HCT116 (cell line): Measurements from ENCODE around the gene DPH3. TPM values are rescaled to one million over a fixed set of nuclear protein-coding genes. Genes with fewer than 3 reads are reported as not detected.

Experiments
- ATAC-seq: fragments of 200-7000 bp; cut with Tn5 transposase; 2 replicates; pipeline ENCODE4 v1.9.1; 2020; ENCODE audit warnings: mild to moderate bottlenecking, moderate library complexity
- BruUV-seq: library from RNA; stranded (reverse); fragments of 400-500 nt; replicated peaks from 2 replicates; lab custom pipeline; 2021; lab: Mats Ljungman, UMichigan
- CTCF ChIA-PET: fragments of 300-600 bp; sonication (Branson Sonifier 250); formaldehyde crosslinking; loops from one replicate; lab custom pipeline; 2021; ENCODE audit warnings: antibody characterized with exemption; lab: Charles Lee
- POLR2A ChIA-PET: fragments of 300-600, 350-600 bp; sonication (Branson Sonifier 250); formaldehyde crosslinking; loops from one replicate; lab custom pipeline; 2021; ENCODE audit warnings: antibody characterized with exemption; lab: Charles Lee
- RAD21 ChIA-PET, 2 experiments: fragments of 300-600 bp; sonication (Branson Sonifier 250); formaldehyde crosslinking; loops; one replicate each; lab custom pipeline; 2023; ENCODE audit warnings: low total read pairs in 2 of 2; ENCODE audit not compliant: uncharacterized antibody in 2 of 2, unreplicated experiment in 2 of 2, low non-redundant PET in 1 of 2; lab: Charles Lee
- DNase-seq: peaks from one replicate; pipeline ENCODE4 v3.0.0-alpha.2; 2010; ENCODE audit warnings: low read depth, low spot score
- H2AFZ ChIP-seq: fragments of 200-600 bp; shearing (Covaris generic), sonication (generic); 2 replicates; pipeline ENCODE4 v1.6.1; 2017; ENCODE audit warnings: low read depth, mixed run types, mixed read lengths, antibody characterized with exemption, low read length; ENCODE audit not compliant: poor library complexity, severe bottlenecking
- H3K27ac ChIP-seq: 2 replicates; pipeline ENCODE4 v1.5.1; 2012; ENCODE audit warnings: low read depth, low read length
- H3K27me3 ChIP-seq: fragments of 200-600 bp; sonication (generic); 2 replicates; pipeline ENCODE4 v1.6.1; 2016; ENCODE audit warnings: mixed run types, low read length, mixed read lengths; ENCODE audit not compliant: insufficient read depth
- H3K36me3 ChIP-seq, 2 experiments: fragments of 200-500 bp in 1 of 2; fragments of 200-600 bp in 1 of 2; sonication (Bioruptor generic) in 1 of 2; sonication (generic) in 1 of 2; 2 replicates each; pipeline versions ENCODE4 v1.5.1 to v1.6.1; 2014 to 2016; ENCODE audit warnings: low read length in 2 of 2, inconsistent platforms in 1 of 2, mixed read lengths in 1 of 2, mixed run types in 1 of 2; ENCODE audit not compliant: insufficient read depth in 2 of 2, control insufficient read depth in 1 of 2
- H3K4me1 ChIP-seq, 2 experiments: fragments of 200-600 bp in 1 of 2; sonication (generic) in 1 of 2; 2 replicates each; pipeline versions ENCODE4 v1.5.1 to v1.6.1; 2012 to 2017; ENCODE audit warnings: low read length in 2 of 2, inconsistent platforms in 1 of 2, mild to moderate bottlenecking in 1 of 2, mixed read lengths in 1 of 2, mixed run types in 1 of 2, moderate library complexity in 1 of 2; ENCODE audit not compliant: insufficient read depth in 2 of 2, control insufficient read depth in 1 of 2
- H3K4me2 ChIP-seq: fragments of 200-600 bp; sonication (generic); 2 replicates; pipeline ENCODE4 v1.6.1; 2017; ENCODE audit warnings: mixed run types, low read length, mixed read lengths
- H3K4me3 ChIP-seq, 2 experiments: fragments of 200-600 bp in 1 of 2; sonication (generic) in 1 of 2; replicated peaks in 1 of 2; 2 replicates each; pipeline ENCODE4 v1.5.1; 2011 to 2016; ENCODE audit warnings: low read length in 2 of 2, control low read depth in 1 of 2, low read depth in 1 of 2, mild to moderate bottlenecking in 1 of 2, mixed read lengths in 1 of 2, mixed run types in 1 of 2
- H3K79me2 ChIP-seq: fragments of 200-600 bp; sonication (generic); 2 replicates; pipeline ENCODE4 v1.6.1; 2017; ENCODE audit warnings: mild to moderate bottlenecking, mixed run types, low read length, moderate library complexity, mixed read lengths; ENCODE audit not compliant: insufficient read depth
- H3K9ac ChIP-seq: fragments of 200-600 bp; sonication (generic); 2 replicates; pipeline ENCODE4 v1.6.1; 2016; ENCODE audit warnings: low read length, mixed read lengths
- H3K9me2 ChIP-seq: fragments of 200-600 bp; sonication (generic), shearing (Covaris generic); 2 replicates; pipeline ENCODE4 v1.6.1; 2017; ENCODE audit warnings: mixed run types, mild to moderate bottlenecking, moderate library complexity; ENCODE audit not compliant: insufficient read depth
- H3K9me3 ChIP-seq, 2 experiments: fragments of 200-500 bp in 1 of 2; fragments of 200-600 bp in 1 of 2; sonication (Bioruptor generic) in 1 of 2; sonication (generic) in 1 of 2; 2 replicates each; pipeline ENCODE4 v1.6.1; 2014 to 2017; ENCODE audit warnings: low read length in 2 of 2, mixed read lengths in 2 of 2, inconsistent platforms in 1 of 2, low read depth in 1 of 2, mild to moderate bottlenecking in 1 of 2, mixed run types in 1 of 2, moderate library complexity in 1 of 2; ENCODE audit not compliant: control insufficient read depth in 1 of 2, insufficient read depth in 1 of 2
- H4K20me1 ChIP-seq: fragments of 200-600 bp; sonication (generic), shearing (Covaris generic); 2 replicates; pipeline ENCODE4 v1.6.1; 2017; ENCODE audit warnings: mixed run types, mild to moderate bottlenecking, moderate library complexity; ENCODE audit not compliant: insufficient read depth
- CBX3 ChIP-seq: IDR thresholded peaks from 2 replicates; pipeline ENCODE4 v1.6.1; 2012; ENCODE audit warnings: low read depth
- ELF1 ChIP-seq: IDR thresholded peaks from 2 replicates; pipeline ENCODE4 v1.6.1; 2012; ENCODE audit warnings: low read depth, borderline replicate concordance
- POLR2A ChIP-seq: IDR thresholded peaks from 2 replicates; pipeline ENCODE4 v1.7.0; 2011; ENCODE audit warnings: borderline replicate concordance; ENCODE audit not compliant: insufficient read depth, insufficient read length; ENCODE audit errors: extremely low read depth
- POLR2AphosphoS5 ChIP-seq: IDR thresholded peaks from 2 replicates; pipeline ENCODE4 v1.6.1; 2011; ENCODE audit warnings: mild to moderate bottlenecking, low read depth, low read length, moderate library complexity
- RAD21 ChIP-seq: IDR thresholded peaks from 2 replicates; pipeline ENCODE4 v1.6.1; 2012; ENCODE audit warnings: low read depth, mild to moderate bottlenecking
- SP1 ChIP-seq: IDR thresholded peaks from 2 replicates; pipeline ENCODE4 v1.6.1; 2012; ENCODE audit warnings: low read depth
- SRF ChIP-seq: IDR thresholded peaks from 2 replicates; pipeline ENCODE4 v1.6.1; 2012; ENCODE audit warnings: low read depth
- TCF7L2 ChIP-seq: IDR thresholded peaks from 2 replicates; pipeline ENCODE4 v1.7.0; 2011; ENCODE audit warnings: borderline replicate concordance, inconsistent platforms; ENCODE audit not compliant: insufficient read depth, insufficient read length; ENCODE audit errors: extremely low read depth
- ZNF274 ChIP-seq: fragments of 200-500 bp; sonication (Bioruptor generic); IDR thresholded peaks from 2 replicates; pipeline ENCODE4 v1.6.1; 2014; ENCODE audit warnings: mild to moderate bottlenecking, low read depth, low read length, inconsistent platforms
- intact Hi-C: fragments of 100-400 bp; cut with micrococcal nuclease; formaldehyde crosslinking; loops from 2 replicates; pipeline ENCODE4 v1.10.0; 2022
- total RNA-seq: library from RNA; stranded (reverse); gene quantifications from one replicate; pipeline ENCODE4 v1.2.1, GENCODE V29; 2021; ENCODE audit not compliant: unreplicated experiment
- TF ChIP-seq, protein P1 (sequence below): IDR thresholded peaks from 2 replicates; pipeline ENCODE4 v1.6.1; 2012; ENCODE audit warnings: low read depth

DPH3 gene
- total RNA-seq, 1 experiment from 2014 or later, result 13.8 TPM

DNA sequence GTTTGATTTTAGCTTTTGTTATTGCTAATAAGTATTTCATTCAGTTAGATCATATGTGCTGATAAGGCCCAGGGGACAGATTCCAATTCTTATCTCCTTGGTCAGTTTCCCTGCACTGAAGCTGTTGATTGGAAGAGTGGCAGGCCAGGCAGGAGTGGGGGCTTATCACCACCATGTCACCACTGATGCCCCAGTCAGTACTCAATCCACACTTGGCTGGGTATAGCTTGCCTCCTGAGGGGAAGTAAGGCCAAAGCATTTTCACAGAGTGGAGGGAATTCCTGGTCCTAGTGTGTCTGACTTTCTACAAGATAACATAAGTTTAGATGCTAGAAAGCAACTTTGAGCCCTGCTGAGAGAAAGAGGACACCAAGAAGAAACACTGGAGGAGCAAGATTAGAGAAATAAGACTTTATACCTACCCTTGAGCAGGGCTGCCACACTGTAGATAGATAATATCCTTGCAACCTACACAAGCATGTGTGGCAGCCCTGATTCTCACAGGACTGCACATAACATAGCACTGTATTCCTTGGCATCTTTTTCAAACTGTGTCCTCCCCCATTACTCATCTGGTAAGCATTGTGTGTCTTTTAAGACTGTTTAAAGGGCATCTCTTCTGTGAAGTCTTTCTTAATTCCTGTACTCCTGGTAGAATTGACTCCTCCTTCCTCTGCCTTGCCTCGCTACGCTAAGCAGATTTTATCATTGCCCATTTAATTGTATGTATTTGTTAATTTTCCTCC, 24.6 kb upstream of the DPH3 start:
- BruUV-seq, result no TSS peak
- TF ChIP-seq ZNF274 (no peak), SP1 (no peak), POLR2A (no peak), CBX3 (no peak), POLR2AphosphoS5 (no peak), RAD21 (no peak), ELF1 (no peak), SRF (no peak), TCF7L2 (no peak)
- TF ChIP-seq, protein P1, sequence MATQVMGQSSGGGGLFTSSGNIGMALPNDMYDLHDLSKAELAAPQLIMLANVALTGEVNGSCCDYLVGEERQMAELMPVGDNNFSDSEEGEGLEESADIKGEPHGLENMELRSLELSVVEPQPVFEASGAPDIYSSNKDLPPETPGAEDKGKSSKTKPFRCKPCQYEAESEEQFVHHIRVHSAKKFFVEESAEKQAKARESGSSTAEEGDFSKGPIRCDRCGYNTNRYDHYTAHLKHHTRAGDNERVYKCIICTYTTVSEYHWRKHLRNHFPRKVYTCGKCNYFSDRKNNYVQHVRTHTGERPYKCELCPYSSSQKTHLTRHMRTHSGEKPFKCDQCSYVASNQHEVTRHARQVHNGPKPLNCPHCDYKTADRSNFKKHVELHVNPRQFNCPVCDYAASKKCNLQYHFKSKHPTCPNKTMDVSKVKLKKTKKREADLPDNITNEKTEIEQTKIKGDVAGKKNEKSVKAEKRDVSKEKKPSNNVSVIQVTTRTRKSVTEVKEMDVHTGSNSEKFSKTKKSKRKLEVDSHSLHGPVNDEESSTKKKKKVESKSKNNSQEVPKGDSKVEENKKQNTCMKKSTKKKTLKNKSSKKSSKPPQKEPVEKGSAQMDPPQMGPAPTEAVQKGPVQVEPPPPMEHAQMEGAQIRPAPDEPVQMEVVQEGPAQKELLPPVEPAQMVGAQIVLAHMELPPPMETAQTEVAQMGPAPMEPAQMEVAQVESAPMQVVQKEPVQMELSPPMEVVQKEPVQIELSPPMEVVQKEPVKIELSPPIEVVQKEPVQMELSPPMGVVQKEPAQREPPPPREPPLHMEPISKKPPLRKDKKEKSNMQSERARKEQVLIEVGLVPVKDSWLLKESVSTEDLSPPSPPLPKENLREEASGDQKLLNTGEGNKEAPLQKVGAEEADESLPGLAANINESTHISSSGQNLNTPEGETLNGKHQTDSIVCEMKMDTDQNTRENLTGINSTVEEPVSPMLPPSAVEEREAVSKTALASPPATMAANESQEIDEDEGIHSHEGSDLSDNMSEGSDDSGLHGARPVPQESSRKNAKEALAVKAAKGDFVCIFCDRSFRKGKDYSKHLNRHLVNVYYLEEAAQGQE, result no peak
- Histone ChIP-seq H2AFZ (no peak overlapping the region), H3K36me3 (peaks cover 0 to under 1% of the 10 kb centered on the region in 2 experiments; a peak in 1 of 4 replicates), H3K9ac (no peak overlapping the region), H3K9me3 (no peaks in the 10 kb centered on the region), H3K9me2 (no peaks in the 10 kb centered on the region), H4K20me1 (no peaks in the 10 kb centered on the region), H3K27ac (no peak overlapping the region), H3K79me2 (peaks cover 4% of the 10 kb centered on the region; the same call in 1 of the 2 replicates), H3K4me1 (no peaks in the 10 kb centered on the region), H3K4me2 (no peak overlapping the region), H3K27me3 (no peaks in the 10 kb centered on the region), H3K4me3 (no peak overlapping the region)
- RAD21 ChIA-PET, result no interaction called here
- POLR2A ChIA-PET, result no interaction called here
- DNase-seq (no peak), ATAC-seq (no peak)
- CTCF ChIA-PET, result interaction anchor here (0.9 to 1.4 kb wide), 3 partner anchors 240 to 262 kb away, joined by 3 to 7 read pairs (median 6); no protein-coding TSS in a partner anchor
- intact Hi-C loops, result no loop called here
